ENCODE measurements around the gene PAK6.

PAK6 gene

GRCh38 chr15:40278026-40278425, 39.2 kb downstream of the PAK6 start:
- Mint-ChIP-seq H3K27me3 (ENCODE audit: low read depth) (peaks cover 68% of the 10 kb centered on the region), H3K4me3 (peak overlapping the region in 1 of 3 experiments; percentile 16), H3K27ac (no peak overlapping the region), H3K4me1 (peaks cover 24% of the 10 kb centered on the region), H3K36me3 (ENCODE audit: low read depth) (no peaks in the 10 kb centered on the region), H3K9me3 (no peaks in the 10 kb centered on the region)
- TF ChIP-seq, protein P1, sequence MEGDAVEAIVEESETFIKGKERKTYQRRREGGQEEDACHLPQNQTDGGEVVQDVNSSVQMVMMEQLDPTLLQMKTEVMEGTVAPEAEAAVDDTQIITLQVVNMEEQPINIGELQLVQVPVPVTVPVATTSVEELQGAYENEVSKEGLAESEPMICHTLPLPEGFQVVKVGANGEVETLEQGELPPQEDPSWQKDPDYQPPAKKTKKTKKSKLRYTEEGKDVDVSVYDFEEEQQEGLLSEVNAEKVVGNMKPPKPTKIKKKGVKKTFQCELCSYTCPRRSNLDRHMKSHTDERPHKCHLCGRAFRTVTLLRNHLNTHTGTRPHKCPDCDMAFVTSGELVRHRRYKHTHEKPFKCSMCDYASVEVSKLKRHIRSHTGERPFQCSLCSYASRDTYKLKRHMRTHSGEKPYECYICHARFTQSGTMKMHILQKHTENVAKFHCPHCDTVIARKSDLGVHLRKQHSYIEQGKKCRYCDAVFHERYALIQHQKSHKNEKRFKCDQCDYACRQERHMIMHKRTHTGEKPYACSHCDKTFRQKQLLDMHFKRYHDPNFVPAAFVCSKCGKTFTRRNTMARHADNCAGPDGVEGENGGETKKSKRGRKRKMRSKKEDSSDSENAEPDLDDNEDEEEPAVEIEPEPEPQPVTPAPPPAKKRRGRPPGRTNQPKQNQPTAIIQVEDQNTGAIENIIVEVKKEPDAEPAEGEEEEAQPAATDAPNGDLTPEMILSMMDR (IDR thresholded peaks at IDR 0.05; ENCODE audit: unreplicated experiment in 3 of 3): no peak

GRCh38 chr15:40279437-40280141, 40.7 kb downstream of the PAK6 start:
- H3K9me3 Mint-ChIP-seq: no peaks in the 10 kb centered on the region

DNA sequence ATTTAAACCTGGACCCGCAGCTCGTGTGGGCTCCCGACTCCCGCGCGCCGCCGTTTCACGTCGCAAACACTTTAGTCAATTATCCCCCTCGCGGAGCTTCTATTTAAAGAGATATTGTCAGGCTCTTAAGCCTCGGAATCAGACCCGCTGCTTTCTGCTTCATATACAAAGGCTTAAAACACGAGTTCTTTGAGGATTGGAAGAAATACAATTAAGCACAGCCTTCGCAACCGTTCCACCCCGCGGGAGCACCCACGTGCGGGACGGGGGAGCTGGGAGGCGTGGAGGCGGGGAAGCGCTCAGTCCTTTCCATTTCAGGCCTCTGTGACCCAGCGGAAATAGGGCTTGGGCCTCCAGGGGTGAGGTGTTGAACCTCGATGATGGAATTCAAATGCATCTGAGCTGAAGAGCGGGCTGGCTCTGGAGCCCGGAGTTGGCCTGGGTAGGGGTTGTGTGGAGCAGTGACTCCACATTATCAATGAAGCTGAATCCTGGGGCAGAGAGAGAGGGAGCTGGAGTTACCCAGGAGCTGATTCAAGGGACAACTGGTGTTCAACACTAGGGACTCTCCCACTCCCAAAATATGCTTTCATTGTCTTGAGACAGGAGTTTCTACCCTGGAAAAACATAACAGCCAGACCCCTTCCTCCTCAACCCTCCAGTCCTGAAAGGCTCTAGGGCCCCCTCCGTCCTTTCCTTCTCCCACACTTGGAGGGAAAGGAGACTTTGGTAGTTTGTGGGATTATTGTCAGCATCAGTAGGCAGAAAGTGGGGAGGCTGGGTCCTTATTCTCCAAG, 41.6 kb downstream of the PAK6 start:
- TF ChIP-seq, protein P1 (IDR thresholded peaks at IDR 0.05; ENCODE audit: unreplicated experiment in 3 of 3): no peak
- H3K9me3 Mint-ChIP-seq: no peaks in the 10 kb centered on the region
- H3K27ac Mint-ChIP-seq: no peak overlapping the region
- H3K4me1 Mint-ChIP-seq: peaks cover 36% of the 10 kb centered on the region
- H3K27me3 Mint-ChIP-seq (ENCODE audit: low read depth): peaks cover 88% of the 10 kb centered on the region
- peak overlapping the region; percentile 57 to 72 (median 66) for H3K4me3 Mint-ChIP-seq
- no peaks in the 10 kb centered on the region for H3K36me3 Mint-ChIP-seq (ENCODE audit: low read depth)

More at GRCh38 chr15:40279437-40280141, 40.7 kb downstream of the PAK6 start:
- Mint-ChIP-seq H3K27me3 (ENCODE audit: low read depth) (peaks cover 83% of the 10 kb centered on the region), H3K4me3 (peak overlapping the region in 1 of 3 experiments; percentile 66), H3K4me1 (peaks cover 30% of the 10 kb centered on the region), H3K27ac (no peak overlapping the region), H3K36me3 (ENCODE audit: low read depth) (no peaks in the 10 kb centered on the region)
- TF ChIP-seq, protein P1 (IDR thresholded peaks at IDR 0.05; ENCODE audit: unreplicated experiment in 3 of 3): peak; percentile 96 to 97 (median 97)

- H3K36me3 Mint-ChIP-seq (ENCODE audit: low read depth): no peaks in the 10 kb centered on the region
- peaks cover 95% of the 10 kb centered on the region for H3K27me3 Mint-ChIP-seq (ENCODE audit: low read depth)
- no peak overlapping the region for H3K27ac Mint-ChIP-seq
- H3K4me1 Mint-ChIP-seq: peaks cover 42% of the 10 kb centered on the region
- TF ChIP-seq, protein P1 (IDR thresholded peaks at IDR 0.05; ENCODE audit: unreplicated experiment in 3 of 3): no peak
- peak overlapping the region; percentile 57 to 72 (median 66) for H3K4me3 Mint-ChIP-seq
- no peaks in the 10 kb centered on the region for H3K9me3 Mint-ChIP-seq
Measured at GRCh38 chr15:40281057-40281800, 42.4 kb downstream of the PAK6 start.

- TF ChIP-seq, protein P1 (IDR thresholded peaks at IDR 0.05; ENCODE audit: unreplicated experiment in 3 of 3): no peak
- peaks cover 93% of the 10 kb centered on the region for H3K27me3 Mint-ChIP-seq (ENCODE audit: low read depth)
Measured at GRCh38 chr15:40281801-40282146, 42.9 kb downstream of the PAK6 start.

More at GRCh38 chr15:40281801-40282146, 42.9 kb downstream of the PAK6 start:
- Mint-ChIP-seq H3K9me3 (no peaks in the 10 kb centered on the region), H3K4me1 (peaks cover 42% of the 10 kb centered on the region), H3K27ac (no peak overlapping the region), H3K36me3 (ENCODE audit: low read depth) (no peaks in the 10 kb centered on the region), H3K4me3 (no peak overlapping the region)

All from nephron (organoid).